Stimulated activated naive CD8-positive, alpha-beta T cell treated with anti-CD3 and anti-CD28 coated beads, Interleukin-15, amount 100 ng/mL, for 72 hours (primary cell): Measurements from ENCODE around the gene CYLD.

Source experiments
- ATAC-seq: fragments of 150-1000 bp; cut with Tn5 transposase; 2 replicates; pipeline ENCODE4 v1.10.0; 2021; ENCODE audit warnings: mild to moderate bottlenecking, moderate library complexity
- DNase-seq, 2 donors: peaks; one replicate each; pipeline ENCODE4 v3.0.0; 2021 to 2022
- H3K27ac Mint-ChIP-seq, 2 donors: one replicate each; pipeline ENCODE4 v1.8.0; 2022; ENCODE audit warnings: mild to moderate bottlenecking in 2 of 2, mixed read lengths in 2 of 2, moderate library complexity in 2 of 2
- H3K27me3 Mint-ChIP-seq: one replicate; pipeline ENCODE4 v1.8.0; 2022; ENCODE audit warnings: mixed read lengths
- H3K4me1 Mint-ChIP-seq: one replicate; pipeline ENCODE4 v1.8.0; 2022; ENCODE audit warnings: mild to moderate bottlenecking, mixed read lengths
- H3K4me3 Mint-ChIP-seq, 2 donors: one replicate each; pipeline ENCODE4 v1.8.0; 2022; ENCODE audit warnings: mild to moderate bottlenecking in 2 of 2, mixed read lengths in 2 of 2, moderate library complexity in 1 of 2
- H3K9me3 Mint-ChIP-seq, 2 donors: one replicate each; pipeline ENCODE4 v1.8.0; 2022; ENCODE audit warnings: mixed read lengths in 2 of 2

Gene CYLD

DNA sequence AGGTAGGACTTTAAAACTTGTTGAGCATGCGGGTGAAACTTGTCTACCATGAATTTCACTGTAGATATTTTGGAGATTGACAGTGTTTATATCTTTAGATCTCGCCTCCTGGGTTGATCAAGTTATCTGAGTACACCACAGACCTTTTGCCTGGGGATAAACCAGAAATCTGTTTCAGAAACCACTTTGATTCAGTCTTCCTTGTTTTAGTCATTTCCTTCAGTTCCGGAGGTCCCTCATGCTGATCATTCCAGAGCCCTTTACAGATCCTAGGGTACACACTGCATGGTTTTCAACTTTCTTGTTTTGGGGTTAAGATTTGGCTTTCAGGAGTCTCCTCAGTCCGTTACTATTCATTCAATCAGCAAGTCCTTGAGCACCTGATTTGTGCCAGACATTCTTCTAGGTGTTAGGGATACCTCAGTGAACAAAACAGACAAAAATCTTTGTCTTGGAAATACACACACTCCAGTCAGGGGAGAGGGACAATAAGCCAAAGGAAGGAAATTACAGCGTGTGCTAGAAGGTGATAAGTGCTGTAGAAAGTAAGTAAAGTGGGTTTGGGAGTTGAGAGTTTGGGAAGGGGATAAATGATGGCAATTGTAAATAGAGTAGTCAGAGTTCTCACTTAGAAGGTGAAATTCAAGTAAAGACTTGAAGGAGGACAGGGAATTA is 36.3 kb upstream of the CYLD start:
- DNase-seq (no peak), ATAC-seq (no peak)
- Mint-ChIP-seq H3K4me3 (no peak overlapping the region), H3K27me3 (no peaks in the 10 kb centered on the region), H3K27ac (no peak overlapping the region), H3K9me3 (peaks cover 14 to 31% of the 10 kb centered on the region in 2 donors), H3K4me1 (peaks cover 38% of the 10 kb centered on the region)

GRCh38 chr16:50706250-50706649 is 35.6 kb upstream of the CYLD start:
- Mint-ChIP-seq H3K4me1 (peaks cover 39% of the 10 kb centered on the region), H3K4me3 (no peak overlapping the region), H3K27ac (no peak overlapping the region), H3K9me3 (peaks cover 14 to 31% of the 10 kb centered on the region in 2 donors), H3K27me3 (no peaks in the 10 kb centered on the region)
- no peak for ATAC-seq
- no peak for DNase-seq

DNA sequence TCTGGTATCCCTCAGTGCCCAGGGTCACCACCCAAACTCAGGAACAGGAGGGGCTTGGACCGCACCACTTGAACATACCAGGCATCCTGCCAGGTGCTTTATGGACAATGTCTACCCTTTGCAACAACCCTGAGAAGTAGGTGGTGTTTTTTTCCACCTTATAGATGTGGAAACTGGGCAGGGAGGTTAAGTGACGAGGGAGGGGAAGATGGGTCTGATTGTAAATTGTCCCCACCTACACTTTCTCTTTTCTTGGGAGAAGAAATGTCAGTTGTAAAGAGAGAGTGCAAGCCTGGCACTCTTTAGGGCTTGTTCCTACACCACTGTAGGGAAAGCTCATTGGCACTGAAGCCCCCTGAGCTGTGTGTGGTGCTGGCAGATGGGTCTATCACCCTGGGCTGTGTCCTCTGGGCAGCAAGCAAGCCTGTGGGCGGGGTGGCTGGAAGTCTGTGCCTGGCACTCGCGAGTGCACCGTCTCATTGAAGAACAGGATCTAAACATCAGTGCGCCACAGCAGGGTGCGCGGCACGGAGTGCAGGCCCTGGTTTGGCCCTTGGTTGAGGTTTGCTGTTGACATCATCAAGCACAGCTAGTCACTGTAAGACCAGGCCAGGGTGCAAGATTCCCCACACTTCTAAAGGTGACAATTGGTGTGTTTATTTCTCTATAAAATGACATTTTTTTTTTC is 33.4 kb upstream of the CYLD start:
- Mint-ChIP-seq H3K4me1 (peaks cover 50% of the 10 kb centered on the region), H3K9me3 (peaks cover 14 to 30% of the 10 kb centered on the region in 2 donors), H3K27me3 (no peaks in the 10 kb centered on the region), H3K4me3 (peak overlapping the region; percentile 50 to 55), H3K27ac (peak overlapping the region; percentile 45 to 77)
- ATAC-seq (peak; percentile 65), DNase-seq (no peak)

DNA sequence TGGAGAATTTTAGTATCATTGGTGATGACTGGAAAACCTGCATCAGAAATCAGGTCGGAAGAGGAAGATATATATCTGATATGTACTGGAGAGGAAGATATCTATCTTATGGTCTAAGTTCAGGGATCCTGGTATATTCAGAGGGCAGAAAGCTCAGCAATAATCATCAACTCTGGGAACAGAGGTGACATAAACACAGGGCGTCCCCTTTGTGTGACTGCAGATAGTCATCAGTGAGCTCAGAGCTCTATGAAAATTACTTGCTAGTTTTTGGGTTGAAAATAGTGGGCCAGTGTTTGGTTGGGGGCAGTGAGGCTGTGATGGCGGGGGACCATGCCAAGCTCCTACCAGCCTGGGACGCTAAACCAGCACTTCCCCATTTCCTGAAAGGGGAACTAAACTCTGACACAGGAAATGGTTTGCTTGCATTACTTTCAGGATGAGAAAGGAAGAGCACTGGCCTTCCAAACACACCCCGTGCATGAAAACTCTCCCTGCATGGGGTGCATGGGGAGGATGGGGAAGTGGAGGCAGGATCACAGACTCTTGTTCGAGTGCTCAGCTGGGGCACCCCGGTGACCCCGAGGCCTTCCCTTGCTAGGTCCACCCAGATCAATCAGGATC is 32.7 kb upstream of the CYLD start:
- Mint-ChIP-seq H3K27ac (peak overlapping the region; percentile 14 to 77), H3K4me3 (peak overlapping the region; percentile 50 to 55), H3K9me3 (peaks cover 14 to 24% of the 10 kb centered on the region in 2 donors), H3K4me1 (peaks cover 50% of the 10 kb centered on the region), H3K27me3 (no peaks in the 10 kb centered on the region)
- DNase-seq (no peak), ATAC-seq (no peak)

GRCh38 chr16:50709980-50710379 is 31.9 kb upstream of the CYLD start:
- peaks cover 11 to 16% of the 10 kb centered on the region in 2 donors for H3K9me3 Mint-ChIP-seq
- peak overlapping the region in 1 of 2 donors; percentile 28 for H3K27ac Mint-ChIP-seq
- no peaks in the 10 kb centered on the region for H3K27me3 Mint-ChIP-seq
- ATAC-seq (no peak), DNase-seq (no peak)
- peaks cover 50% of the 10 kb centered on the region for H3K4me1 Mint-ChIP-seq
- no peak overlapping the region for H3K4me3 Mint-ChIP-seq

DNA sequence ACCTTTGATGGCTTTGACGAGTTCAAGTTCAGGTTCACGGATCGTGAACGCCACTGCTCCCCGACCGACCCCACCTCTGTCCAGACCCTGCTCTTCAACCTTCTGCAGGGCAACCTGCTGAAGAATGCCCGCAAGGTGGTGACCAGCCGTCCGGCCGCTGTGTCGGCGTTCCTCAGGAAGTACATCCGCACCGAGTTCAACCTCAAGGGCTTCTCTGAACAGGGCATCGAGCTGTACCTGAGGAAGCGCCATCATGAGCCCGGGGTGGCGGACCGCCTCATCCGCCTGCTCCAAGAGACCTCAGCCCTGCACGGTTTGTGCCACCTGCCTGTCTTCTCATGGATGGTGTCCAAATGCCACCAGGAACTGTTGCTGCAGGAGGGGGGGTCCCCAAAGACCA is 30.8 kb upstream of the CYLD start:
- no peak for DNase-seq
- Mint-ChIP-seq H3K9me3 (peaks cover under 1 to 5% of the 10 kb centered on the region in 2 donors), H3K27me3 (no peaks in the 10 kb centered on the region), H3K4me3 (no peak overlapping the region), H3K27ac (no peak overlapping the region), H3K4me1 (peaks cover 50% of the 10 kb centered on the region)
- ATAC-seq: no peak

DNA sequence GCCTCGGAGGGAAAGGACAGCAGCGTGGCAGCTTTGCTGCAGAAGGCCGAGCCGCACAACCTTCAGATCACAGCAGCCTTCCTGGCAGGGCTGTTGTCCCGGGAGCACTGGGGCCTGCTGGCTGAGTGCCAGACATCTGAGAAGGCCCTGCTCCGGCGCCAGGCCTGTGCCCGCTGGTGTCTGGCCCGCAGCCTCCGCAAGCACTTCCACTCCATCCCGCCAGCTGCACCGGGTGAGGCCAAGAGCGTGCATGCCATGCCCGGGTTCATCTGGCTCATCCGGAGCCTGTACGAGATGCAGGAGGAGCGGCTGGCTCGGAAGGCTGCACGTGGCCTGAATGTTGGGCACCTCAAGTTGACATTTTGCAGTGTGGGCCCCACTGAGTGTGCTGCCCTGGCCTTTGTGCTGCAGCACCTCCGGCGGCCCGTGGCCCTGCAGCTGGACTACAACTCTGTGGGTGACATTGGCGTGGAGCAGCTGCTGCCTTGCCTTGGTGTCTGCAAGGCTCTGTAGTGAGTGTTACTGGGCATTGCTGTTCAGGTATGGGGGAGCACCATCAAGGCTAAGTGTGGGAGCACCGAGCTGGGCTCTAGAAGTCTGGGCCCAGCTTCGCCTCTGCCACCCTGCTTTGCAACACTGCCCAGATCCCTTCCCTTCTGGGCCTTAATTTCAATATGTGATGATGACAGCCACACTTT is 29.9 kb upstream of the CYLD start:
- no peak for ATAC-seq
- Mint-ChIP-seq H3K4me1 (peaks cover 56% of the 10 kb centered on the region), H3K9me3 (no peaks in the 10 kb centered on the region), H3K27me3 (no peaks in the 10 kb centered on the region), H3K4me3 (no peak overlapping the region), H3K27ac (no peak overlapping the region)
- no peak for DNase-seq

DNA sequence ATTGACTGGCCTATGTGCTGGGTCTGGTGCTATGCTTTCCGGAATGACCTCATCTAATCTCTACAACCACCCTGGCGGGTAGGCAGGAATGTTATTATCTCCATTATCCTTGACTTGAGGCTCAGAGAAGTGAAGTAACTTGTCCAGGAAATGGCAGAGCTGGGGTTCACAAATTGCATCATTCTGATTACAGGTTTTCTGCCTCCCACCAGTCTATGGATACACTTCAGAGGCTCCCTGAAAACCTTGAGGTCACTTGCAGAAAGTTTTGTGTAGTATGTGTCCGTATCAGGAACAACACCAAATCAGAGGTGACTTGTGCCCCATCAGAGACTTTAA is 29.4 kb upstream of the CYLD start:
- ATAC-seq: no peak
- no peaks in the 10 kb centered on the region for H3K9me3 Mint-ChIP-seq
- H3K4me3 Mint-ChIP-seq: no peak overlapping the region
- H3K4me1 Mint-ChIP-seq: peaks cover 56% of the 10 kb centered on the region
- DNase-seq: no peak
- H3K27me3 Mint-ChIP-seq: no peaks in the 10 kb centered on the region
- no peak overlapping the region for H3K27ac Mint-ChIP-seq

- H3K9me3 Mint-ChIP-seq: no peaks in the 10 kb centered on the region
- no peak overlapping the region for H3K4me3 Mint-ChIP-seq
- no peaks in the 10 kb centered on the region for H3K27me3 Mint-ChIP-seq
- H3K4me1 Mint-ChIP-seq: peaks cover 55% of the 10 kb centered on the region
- H3K27ac Mint-ChIP-seq: no peak overlapping the region
- ATAC-seq (no peak), DNase-seq (no peak)
Observed at GRCh38 chr16:50712956-50713355, 28.9 kb upstream of the CYLD start.

GRCh38 chr16:50717091-50717490 is 24.8 kb upstream of the CYLD start:
- Mint-ChIP-seq H3K27ac (peak overlapping the region in 1 of 2 donors; percentile 36), H3K27me3 (no peaks in the 10 kb centered on the region), H3K4me3 (no peak overlapping the region), H3K9me3 (no peaks in the 10 kb centered on the region), H3K4me1 (peaks cover 50% of the 10 kb centered on the region)
- DNase-seq: no peak
- no peak for ATAC-seq

DNA sequence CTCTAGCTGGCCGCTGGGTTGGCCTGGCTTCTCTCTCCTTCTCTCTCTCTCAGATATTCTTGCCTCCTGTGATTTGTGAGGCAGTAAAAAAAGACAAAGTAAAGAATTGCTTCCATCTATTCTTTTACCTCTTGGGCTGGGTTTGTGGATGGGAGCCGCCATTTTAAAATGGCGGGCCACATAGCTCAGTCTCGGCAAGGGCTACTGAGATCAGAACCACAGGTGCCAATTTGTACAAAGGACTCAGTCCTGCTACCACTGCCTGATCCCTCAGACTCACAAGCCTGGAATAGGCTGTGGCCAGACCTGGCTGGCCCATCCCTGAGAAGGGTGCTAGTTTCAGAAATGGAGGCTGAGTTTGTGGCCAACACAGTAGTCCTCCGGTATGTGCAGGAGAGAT is 24.4 kb upstream of the CYLD start:
- Mint-ChIP-seq H3K27me3 (no peaks in the 10 kb centered on the region), H3K4me1 (peaks cover 50% of the 10 kb centered on the region), H3K27ac (no peak overlapping the region), H3K4me3 (no peak overlapping the region), H3K9me3 (no peaks in the 10 kb centered on the region)
- DNase-seq (no peak), ATAC-seq (no peak)

DNA sequence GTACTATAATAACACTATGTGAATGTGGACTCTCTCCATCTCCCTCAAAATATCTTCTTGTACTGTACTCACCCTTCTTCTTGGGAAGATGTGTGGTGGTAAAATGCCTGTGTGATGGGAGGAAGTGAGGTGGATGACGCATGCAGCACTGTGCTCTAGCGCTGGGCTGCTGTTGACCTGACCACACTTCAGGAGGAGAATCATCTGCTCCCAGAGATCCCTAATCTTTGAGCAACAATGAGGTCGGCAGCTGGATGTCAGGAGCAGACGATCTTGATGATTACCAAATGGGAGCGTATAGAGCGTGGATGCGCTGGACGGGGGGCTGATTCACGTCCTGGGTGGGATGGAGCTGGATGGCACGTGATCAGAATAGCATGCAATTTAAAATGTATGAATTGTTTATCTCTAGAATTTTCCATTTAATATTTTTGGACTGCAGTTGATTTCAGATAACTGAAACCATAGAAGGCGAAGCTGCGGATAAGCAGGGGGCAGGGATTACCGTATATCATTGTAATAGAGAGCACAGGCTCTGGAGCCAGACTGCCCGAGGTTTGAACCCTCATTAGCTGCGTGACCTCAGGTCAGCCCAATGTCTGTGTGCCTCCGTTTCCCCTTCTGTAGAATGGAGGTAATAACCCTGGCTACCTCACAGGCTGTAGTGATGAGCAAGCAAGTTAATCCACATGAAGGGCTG is 23.7 kb upstream of the CYLD start:
- H3K27ac Mint-ChIP-seq: no peak overlapping the region
- H3K27me3 Mint-ChIP-seq: no peaks in the 10 kb centered on the region
- H3K4me3 Mint-ChIP-seq: no peak overlapping the region
- ATAC-seq (no peak), DNase-seq (no peak)
- peaks cover 0 to 2% of the 10 kb centered on the region in 2 donors for H3K9me3 Mint-ChIP-seq
- peaks cover 50% of the 10 kb centered on the region for H3K4me1 Mint-ChIP-seq

GRCh38 chr16:50718761-50719400 is 23.0 kb upstream of the CYLD start:
- H3K9me3 Mint-ChIP-seq: peaks cover 1 to 8% of the 10 kb centered on the region in 2 donors
- no peak for DNase-seq
- peaks cover 52% of the 10 kb centered on the region for H3K4me1 Mint-ChIP-seq
- no peak overlapping the region for H3K4me3 Mint-ChIP-seq
- no peak for ATAC-seq
- no peak overlapping the region for H3K27ac Mint-ChIP-seq
- H3K27me3 Mint-ChIP-seq: no peaks in the 10 kb centered on the region

DNA sequence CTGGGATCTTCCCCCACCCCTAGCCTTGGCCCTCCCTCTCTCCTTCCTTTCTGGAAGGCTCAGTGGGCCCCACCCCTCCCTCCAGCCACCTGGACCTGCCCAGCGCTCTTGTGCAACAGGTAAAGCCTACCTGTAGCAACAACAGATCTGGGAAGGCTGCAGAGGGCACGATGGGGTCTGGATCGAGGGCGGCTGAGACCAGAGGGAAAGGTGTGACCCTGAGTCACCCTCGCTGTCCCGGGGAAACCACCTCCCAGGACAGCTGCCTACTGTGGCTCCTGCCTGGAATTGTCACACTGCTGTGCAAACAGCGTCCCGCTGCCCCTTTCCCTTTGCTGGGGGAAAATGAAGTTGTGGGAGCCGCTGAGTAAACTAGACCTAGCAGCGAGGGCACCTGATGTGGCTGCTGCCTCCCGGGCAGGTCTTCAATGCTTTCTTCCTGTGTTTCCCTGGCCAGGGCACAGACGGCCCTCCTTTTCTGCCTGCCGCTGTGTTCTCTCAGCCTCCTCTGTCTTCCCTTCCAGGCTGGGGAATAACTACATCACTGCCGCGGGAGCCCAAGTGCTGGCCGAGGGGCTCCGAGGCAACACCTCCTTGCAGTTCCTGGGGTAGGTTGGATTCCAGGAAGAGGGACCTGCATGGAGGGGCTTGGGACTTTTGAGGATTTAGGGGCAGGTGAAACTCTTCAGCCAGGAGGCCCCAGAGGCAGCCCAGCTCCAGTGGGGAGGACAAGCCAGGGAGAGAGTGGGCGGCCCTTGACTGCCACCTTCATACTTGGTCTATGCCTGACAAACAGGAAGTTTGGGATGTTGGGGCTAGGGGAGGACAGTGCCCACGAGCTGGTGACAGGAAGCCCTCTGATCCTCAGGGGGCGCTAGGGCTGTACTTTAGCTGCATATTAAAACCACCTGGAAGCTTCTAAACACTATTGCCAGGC is 22.2 kb upstream of the CYLD start:
- peak in 1 of 2 donors; percentile 23 for DNase-seq
- H3K9me3 Mint-ChIP-seq: peaks cover 9 to 14% of the 10 kb centered on the region in 2 donors
- peak overlapping the region in 1 of 2 donors; percentile 34 for H3K4me3 Mint-ChIP-seq
- ATAC-seq: peak; percentile 77
- H3K4me1 Mint-ChIP-seq: peaks cover 57% of the 10 kb centered on the region
- H3K27me3 Mint-ChIP-seq: no peaks in the 10 kb centered on the region
- H3K27ac Mint-ChIP-seq: peak overlapping the region; percentile 73 to 93
